H7 (cell line): Measurements from ENCODE around the gene TAF4. TPM values are rescaled to one million over a fixed set of nuclear protein-coding genes. Genes with fewer than 3 reads are reported as not detected.

Experiments
- DNase-seq: peaks from one replicate; pipeline ENCODE4 v3.0.0; 2012
- H3K27me3 ChIP-seq: 2 replicates; pipeline ENCODE4 v1.6.0; 2011; ENCODE audit warnings: mild to moderate bottlenecking, low read length; ENCODE audit not compliant: control insufficient read depth, insufficient read depth
- H3K36me3 ChIP-seq: replicated peaks from 2 replicates; pipeline ENCODE4 v1.5.1; 2011; ENCODE audit warnings: low read length; ENCODE audit not compliant: control insufficient read depth, insufficient read depth
- H3K4me3 ChIP-seq: 2 replicates; pipeline ENCODE4 v1.5.1; 2011; ENCODE audit warnings: low read depth, mild to moderate bottlenecking, control low read depth, low read length, moderate library complexity; ENCODE audit not compliant: insufficient read depth
- total RNA-seq: library from RNA; depleted of rRNA; stranded (reverse); fragments of >200 nt; shearing (Covaris generic); gene quantifications from 2 replicates; pipeline ENCODE4 v1.2.3, GENCODE V29; 2014

The TAF4 gene
- total RNA-seq, 1 experiment from 2014 or later = 8.0 TPM

DNA sequence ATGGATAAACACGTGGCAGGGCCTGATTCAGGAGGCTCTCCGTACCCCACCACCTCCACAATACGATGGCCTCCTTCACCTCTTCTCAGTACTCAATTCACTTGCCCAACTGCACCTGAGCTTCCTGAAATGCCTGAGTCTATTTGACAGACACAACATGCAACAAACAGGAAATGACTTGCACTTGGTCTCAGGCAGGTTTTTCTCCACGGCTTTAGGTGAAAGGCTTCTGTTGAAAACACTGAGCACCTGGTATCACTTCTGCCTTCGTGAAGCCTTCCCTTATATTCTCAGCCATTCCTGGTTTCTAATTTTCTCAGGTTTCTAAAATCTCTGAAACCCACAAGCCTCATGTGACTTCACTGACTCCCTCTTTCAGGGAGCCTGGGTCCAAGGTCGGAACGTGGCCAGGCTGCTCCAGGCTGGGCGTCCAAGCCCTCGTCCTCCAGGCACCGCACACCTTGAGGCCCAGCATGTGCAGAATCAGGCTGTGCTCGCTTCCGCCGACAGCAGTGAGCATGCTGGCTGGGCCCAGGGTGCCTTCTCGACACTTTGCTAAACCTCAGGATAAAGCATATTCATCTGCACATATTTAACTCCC lies 34.7 kb downstream of the TAF4 start:
- H3K4me3 ChIP-seq = no peak overlapping the region
- no peaks in the 10 kb centered on the region; the same call in none of the 2 replicates for H3K36me3 ChIP-seq
- no peaks in the 10 kb centered on the region for H3K27me3 ChIP-seq
- DNase-seq = no peak

DNA sequence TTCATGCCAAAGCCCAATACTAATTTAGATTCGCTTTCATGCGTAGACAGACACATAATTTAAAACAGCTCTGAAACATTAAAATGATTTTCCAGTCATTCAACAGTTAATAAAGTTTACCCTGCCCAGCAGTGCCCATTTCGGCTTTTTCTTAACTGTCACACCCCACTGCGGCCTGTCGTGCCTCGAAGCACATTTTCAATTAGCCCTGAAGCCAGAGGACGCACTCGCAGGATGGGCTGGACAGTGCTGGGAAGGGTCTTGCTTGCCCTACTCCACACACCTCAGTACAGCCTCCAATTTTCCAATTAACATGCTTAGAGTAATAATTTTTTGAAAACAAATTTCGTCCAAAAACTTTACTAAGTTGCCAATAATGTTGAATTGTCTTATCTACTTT lies 35.3 kb downstream of the TAF4 start:
- H3K4me3 ChIP-seq = no peak overlapping the region
- no peaks in the 10 kb centered on the region for H3K27me3 ChIP-seq
- no peak for DNase-seq
- H3K36me3 ChIP-seq = no peaks in the 10 kb centered on the region; the same call in none of the 2 replicates

DNA sequence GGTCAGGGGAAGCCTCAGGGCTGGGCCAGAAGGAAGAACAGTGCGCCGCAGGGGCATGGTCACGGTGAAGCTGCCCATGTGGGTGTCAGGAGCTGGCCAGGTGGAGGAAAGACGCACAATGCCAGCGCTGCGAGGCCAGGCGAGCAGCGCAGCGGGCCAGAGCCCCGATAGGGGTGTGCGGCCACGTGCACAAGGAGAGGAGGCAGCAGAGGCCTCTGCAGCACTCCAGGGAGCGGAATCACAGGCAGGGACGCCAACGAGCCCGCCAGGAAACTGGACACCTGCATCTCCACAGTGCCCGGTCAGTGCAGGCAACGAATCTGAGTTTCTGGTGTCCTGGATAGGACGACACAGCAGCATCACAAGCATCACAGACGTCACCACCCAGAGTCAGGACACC lies 35.7 kb downstream of the TAF4 start:
- Histone ChIP-seq H3K4me3 (no peak overlapping the region), H3K36me3 (no peaks in the 10 kb centered on the region; the same call in none of the 2 replicates), H3K27me3 (no peaks in the 10 kb centered on the region)
- no peak for DNase-seq

DNA sequence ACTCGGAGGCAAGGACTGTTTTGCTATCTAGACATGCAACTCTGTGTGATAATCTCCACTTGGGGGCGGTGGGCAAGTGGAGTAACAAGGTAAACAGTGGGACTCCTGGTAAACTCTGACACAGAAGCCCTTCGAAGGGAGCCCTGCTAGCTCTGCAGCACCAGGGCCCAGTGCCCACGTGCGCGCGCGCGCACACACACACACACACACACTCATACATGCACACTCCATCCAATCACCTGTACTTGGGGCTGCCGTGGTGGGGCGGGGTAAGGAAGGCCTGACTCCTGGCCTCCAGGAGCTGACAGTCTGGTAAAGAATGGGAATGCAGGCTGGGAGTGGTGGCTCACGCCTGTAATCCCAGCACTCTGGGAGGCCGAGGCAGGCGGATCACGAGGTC lies 36.4 kb downstream of the TAF4 start:
- DNase-seq = no peak
- no peak overlapping the region for H3K4me3 ChIP-seq
- H3K27me3 ChIP-seq = no peaks in the 10 kb centered on the region
- no peaks in the 10 kb centered on the region; the same call in none of the 2 replicates for H3K36me3 ChIP-seq

DNA sequence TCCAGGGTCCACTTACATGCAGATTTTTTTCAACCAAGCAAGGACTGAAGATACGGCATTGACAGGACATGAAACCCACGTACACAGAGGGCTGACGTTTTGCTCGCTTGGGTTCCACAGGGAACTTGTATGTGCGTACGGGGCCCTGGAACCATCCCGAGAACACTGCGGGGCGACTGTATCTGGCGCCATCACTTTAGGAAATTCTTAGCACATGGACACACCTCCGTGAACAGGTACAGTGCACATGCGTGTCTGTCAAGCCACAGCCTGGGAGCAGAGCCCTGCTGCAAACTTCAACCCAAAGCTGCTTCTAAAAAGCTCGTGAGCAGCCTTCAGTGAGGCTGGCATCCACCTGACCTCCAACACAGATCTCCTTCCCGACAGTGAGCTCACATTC lies 37.3 kb downstream of the TAF4 start:
- no peak overlapping the region for H3K4me3 ChIP-seq
- DNase-seq = no peak
- H3K36me3 ChIP-seq = no peaks in the 10 kb centered on the region; the same call in none of the 2 replicates
- H3K27me3 ChIP-seq = no peaks in the 10 kb centered on the region

DNA sequence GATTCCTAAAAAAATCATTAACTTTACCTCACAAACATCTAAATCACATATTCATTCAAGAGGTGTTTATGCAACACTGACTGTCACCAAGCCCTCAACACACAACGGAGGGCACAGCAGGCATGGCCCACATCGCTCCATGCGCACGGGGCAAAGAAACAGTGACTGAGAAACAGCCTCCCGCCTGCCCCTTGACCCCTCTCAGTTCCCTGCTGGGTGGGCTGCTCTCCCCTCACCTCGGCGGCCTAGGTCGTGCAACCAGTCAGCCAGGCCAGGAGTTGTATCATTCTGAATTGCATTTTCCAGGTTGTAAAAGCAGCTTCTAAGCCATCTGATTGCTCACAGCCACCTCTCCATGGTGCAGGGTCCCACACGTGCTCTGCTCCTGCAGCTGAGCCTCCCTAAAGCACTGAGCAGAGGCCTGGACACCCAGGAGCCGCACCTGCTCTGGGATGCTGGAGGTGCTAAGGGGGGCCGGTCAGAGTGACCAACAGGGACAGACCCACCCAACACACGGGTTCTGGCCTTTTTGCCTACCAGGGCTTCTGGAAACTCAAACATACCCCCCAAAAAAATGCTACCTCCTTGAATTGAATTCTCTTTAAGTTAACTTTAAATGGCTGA lies 37.9 kb downstream of the TAF4 start:
- peak; percentile 69 for DNase-seq
- Histone ChIP-seq H3K27me3 (no peaks in the 10 kb centered on the region), H3K4me3 (no peak overlapping the region), H3K36me3 (no peaks in the 10 kb centered on the region; the same call in none of the 2 replicates)

DNA sequence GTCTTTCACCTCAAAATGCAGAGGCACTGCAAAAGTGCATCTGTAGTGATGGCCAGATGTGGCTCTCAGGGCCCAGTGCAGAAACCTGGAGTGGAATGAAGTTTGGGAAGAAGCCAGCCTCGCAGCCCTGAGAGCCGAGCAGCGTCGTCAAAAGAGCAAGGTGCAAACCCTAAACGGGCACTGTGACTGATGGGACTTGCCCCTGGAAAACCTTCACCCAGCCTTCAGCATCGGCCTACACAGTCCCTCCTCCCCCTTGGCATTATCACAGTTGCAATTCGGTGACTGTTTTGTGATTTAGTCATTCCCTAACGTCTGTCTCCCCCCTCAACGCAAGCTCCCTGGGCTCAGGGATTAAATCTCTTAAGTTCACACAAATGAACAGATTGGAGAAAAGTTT lies 38.6 kb downstream of the TAF4 start:
- no peak for DNase-seq
- no peak overlapping the region for H3K4me3 ChIP-seq
- no peaks in the 10 kb centered on the region for H3K27me3 ChIP-seq
- H3K36me3 ChIP-seq = no peaks in the 10 kb centered on the region; the same call in none of the 2 replicates

DNA sequence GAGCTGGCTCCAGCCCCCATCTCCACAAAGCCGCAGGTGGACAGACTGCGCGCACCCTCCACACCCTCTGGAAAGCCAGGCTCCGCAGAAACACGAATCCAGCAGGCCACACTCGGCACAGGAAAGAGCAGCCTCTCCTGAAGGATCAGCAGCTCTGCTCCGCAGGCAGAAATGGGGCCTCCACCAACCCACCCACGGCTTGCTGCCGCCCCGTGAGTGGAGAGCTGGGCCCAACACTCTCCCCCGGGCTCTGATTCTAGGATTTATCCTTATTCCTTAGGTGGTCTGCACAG lies 39.2 kb downstream of the TAF4 start:
- DNase-seq = no peak
- Histone ChIP-seq H3K4me3 (no peak overlapping the region), H3K27me3 (no peaks in the 10 kb centered on the region), H3K36me3 (no peaks in the 10 kb centered on the region; the same call in none of the 2 replicates)

DNA sequence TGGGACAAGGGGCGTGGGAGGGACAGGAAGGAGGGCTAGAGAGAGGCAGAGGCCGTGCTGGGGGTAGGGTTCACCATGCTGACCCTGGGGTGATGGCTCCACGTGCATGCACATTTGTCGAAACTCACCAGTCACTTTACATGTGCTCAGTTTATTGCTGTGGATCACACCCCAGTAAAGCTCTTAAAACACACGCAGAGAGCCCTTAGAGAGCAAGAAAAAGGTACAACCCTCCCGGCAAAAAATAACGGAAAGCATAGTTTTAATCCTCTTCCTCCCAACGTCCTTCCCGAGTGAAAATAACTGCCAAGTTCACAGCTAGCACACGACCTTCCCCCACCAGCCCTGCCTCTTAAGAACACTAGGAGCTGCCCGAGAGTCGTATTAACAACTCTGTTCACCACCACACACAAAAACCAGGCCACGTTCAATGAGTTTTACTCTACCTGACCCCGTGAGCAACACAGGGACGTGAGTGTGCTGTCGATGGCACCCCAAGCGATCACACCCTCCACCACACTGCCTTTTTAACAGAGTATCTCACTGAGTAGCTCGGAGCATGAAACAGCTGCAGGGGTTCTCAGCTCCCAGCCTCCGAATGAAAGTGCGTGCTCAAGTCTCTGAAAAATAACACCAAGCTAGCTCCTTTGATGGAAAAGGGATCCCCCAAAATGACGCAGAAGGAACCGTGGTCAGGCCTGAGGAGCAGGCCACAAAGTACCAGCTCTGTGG lies 39.7 kb downstream of the TAF4 start:
- Histone ChIP-seq H3K27me3 (no peaks in the 10 kb centered on the region), H3K4me3 (no peak overlapping the region)
- DNase-seq = no peak

DNA sequence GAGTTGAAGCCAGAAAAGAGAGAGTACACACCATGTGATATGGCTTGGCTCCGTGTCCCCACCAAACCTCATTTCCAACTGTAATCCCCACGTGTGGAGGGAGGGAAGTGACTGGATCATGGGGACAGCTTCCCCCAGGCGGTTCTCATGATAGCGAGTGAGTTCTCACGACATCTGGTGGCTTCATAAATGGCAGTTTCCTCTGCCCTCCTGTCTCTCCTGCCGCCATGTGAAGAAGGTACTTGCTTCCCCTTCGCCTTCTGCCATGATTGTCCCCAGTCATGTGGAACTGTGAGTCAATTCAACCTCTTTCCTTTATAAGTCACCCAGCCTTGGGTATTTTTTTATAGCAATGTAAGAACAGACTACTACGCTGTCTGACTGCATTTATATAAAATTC lies 40.3 kb downstream of the TAF4 start:
- no peak overlapping the region for H3K4me3 ChIP-seq
- DNase-seq = no peak
- H3K27me3 ChIP-seq = no peaks in the 10 kb centered on the region
- H3K36me3 ChIP-seq = no peaks in the 10 kb centered on the region; the same call in 1 of the 2 replicates

More for the DNA sequence above, 39.7 kb downstream of the TAF4 start:
- no peaks in the 10 kb centered on the region; the same call in none of the 2 replicates for H3K36me3 ChIP-seq

DNA sequence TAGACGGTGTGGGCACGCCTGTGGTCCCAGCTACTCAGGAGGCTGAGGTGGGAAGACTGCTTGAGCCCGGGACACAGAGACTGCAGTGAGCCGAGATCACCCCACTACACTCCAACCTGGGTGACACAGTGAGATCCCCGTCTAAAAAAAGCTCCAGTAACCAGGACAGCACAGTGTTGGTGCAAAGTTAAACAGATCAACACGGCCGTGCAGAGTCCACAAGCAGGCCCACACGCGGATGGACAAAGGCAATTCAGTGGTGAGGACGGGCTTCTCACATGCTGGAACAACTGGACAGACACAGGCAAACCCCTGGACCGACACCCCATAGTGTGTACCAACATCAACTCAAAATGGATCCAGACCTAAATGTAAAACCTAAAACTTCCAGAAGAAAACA lies 41.7 kb downstream of the TAF4 start:
- no peak for DNase-seq
- no peaks in the 10 kb centered on the region for H3K27me3 ChIP-seq
- no peaks in the 10 kb centered on the region for H3K36me3 ChIP-seq
- H3K4me3 ChIP-seq = no peak overlapping the region

DNA sequence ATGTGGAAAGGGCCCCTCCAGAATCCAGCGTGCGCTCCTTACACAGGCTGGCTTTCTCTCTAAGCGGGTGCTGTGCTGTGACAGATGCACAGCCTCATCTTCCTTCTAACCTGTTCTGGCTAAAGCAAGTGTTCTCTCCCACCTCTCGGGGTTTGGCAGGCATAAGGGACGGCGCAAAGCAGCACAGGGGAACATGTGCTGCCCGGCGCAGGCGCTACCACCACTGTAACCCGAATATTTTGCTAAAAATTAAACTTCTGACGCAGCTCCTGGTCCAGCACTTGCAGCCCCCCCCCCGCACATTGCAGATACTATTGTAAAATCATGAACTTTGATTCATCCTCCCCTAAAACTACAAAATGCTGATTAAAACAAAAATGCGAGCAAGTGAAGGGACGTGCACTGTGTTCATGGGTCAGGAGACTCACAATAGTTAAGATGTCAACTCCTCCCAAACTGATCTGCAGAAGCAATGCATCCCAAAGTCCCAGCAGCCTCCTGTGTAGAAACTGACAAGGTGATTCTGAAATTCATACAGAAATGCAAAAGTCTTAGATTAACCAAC lies 43.0 kb downstream of the TAF4 start:
- H3K36me3 ChIP-seq = no peaks in the 10 kb centered on the region
- DNase-seq = no peak
- H3K27me3 ChIP-seq = no peaks in the 10 kb centered on the region
- no peak overlapping the region for H3K4me3 ChIP-seq

DNA sequence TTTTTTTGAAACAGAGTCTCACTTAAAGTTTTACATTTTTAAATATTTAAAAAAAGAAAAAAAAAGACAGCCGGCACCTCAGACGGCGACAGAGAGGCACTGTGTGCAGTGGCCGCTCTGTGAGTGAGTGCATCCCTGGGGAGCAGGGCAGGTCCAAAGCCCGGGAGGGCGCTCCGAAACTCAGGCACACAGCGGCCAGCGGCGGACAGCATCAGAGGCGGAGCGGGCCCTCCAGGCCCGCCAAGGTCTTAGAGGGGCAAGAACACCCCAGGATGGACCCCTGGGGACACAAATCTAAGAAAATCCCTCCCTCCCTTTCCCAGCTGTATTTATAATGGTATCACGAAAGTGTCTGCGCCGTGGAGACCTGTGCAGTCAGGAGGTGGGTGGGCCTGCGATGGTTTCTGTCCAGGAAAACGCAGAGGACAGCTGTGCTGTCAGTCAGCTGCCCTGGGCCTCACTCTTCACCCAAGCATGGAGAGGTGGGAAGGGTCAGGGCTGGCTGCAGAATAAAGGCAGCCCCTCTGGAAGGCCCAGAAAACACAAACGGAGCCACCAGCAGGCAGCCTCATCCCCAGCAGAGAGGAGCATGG lies 43.8 kb downstream of the TAF4 start:
- Histone ChIP-seq H3K27me3 (no peaks in the 10 kb centered on the region), H3K4me3 (no peak overlapping the region), H3K36me3 (no peaks in the 10 kb centered on the region)
- peak; percentile 65 for DNase-seq

DNA sequence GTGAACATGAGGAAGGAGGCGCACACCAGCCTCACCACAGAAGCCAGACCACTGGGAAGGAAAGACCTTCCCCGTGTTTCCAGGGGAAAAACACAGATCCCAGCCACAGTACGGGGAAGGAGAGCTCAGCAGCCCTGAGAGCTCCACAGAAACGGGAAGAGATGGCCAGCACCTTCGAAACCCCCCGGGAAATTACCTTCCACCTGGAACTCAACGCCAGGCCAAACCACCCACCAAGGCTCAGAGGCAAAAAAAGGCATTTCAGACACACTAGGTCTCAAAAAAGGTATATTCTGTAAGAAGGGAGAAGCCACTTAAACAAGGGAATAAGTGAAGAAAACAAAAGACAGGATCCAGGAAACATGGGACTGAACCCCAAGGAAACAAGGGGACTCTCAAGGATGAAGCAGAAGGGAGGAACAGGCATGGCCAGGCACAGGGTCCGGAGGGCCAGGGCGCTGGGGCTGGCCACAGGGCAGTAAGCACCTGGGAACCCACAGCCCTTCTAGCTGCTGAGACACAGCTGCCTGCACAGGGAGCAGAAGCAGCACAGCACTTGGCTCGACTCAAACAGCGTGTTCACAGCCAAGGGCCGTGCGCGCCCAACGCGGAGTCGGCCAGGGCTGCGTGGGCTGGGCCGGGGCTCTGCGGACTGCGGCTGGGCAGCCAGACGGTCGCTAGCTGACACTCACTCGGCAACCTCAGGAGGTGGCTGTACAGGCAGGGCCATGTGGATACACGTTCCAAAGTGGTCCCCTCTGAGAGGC lies 44.6 kb downstream of the TAF4 start:
- DNase-seq = peak; percentile 65
- Histone ChIP-seq H3K4me3 (no peak overlapping the region), H3K27me3 (no peaks in the 10 kb centered on the region), H3K36me3 (no peaks in the 10 kb centered on the region)
